ENCODE measurements around the gene NMUR1. TPM values are rescaled to one million over a fixed set of nuclear protein-coding genes. Genes with fewer than 3 reads are reported as not detected.
A peak's percentile ranks its signal among the peaks of the same experiment; 100 is the strongest.

The NMUR1 gene
- polyA plus RNA-seq, 2 of the 4 experiments (the other 2 are of a cell fraction), result not detected

DNA sequence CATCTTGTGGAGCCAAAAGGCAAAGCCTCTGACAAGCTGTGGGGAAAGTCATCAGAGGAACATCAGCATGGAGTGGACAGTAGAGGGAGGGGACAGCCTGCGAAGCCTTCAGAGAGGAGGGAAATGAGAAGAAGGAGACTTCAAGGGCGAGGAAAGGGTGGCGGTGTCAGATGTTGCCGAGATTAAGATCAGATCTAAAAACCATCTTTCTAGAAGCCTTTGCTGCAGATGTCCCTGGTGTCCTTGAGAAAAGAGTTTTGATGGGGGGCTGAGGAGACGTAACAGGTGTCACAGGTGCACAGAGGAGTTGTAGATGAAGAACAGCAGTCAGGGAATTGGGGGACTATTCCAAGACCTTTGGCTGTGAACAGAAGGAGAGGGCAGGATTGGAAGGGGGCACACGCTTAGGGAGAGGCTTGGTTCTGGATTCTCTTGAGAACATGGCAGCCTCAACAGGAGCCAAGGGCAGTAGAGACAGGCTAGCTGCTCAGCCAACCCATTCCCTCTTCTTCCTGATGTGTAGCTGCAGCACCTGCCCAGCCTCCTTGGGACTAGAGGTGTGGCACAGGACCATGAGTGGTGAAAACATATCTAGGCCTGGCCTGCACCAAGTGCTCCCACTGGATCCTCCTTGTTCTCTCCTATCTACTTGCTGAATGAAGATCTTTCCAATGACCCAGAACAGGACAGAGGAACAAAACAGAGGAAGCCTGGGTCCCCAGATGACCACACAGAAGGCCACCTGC lies 43.2 kb downstream of the NMUR1 start:
- TF ChIP-seq CTCF (IDR thresholded peaks at IDR 0.05), result no peak
- no peak for TF ChIP-seq CHD4 (IDR thresholded peaks at IDR 0.05; ENCODE audit: borderline replicate concordance)
- TF ChIP-seq KDM5A (IDR thresholded peaks at IDR 0.05), result no peak
- TF ChIP-seq JUNB (IDR thresholded peaks at IDR 0.05), result no peak
- TF ChIP-seq, protein P1, sequence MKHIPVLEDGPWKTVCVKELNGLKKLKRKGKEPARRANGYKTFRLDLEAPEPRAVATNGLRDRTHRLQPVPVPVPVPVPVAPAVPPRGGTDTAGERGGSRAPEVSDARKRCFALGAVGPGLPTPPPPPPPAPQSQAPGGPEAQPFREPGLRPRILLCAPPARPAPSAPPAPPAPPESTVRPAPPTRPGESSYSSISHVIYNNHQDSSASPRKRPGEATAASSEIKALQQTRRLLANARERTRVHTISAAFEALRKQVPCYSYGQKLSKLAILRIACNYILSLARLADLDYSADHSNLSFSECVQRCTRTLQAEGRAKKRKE (CRISPR knock-in tag; IDR thresholded peaks at IDR 0.05; ENCODE audit: low read depth), result no peak
- TF ChIP-seq FOSB (CRISPR knock-in tag; IDR thresholded peaks at IDR 0.05), result no peak
- TF ChIP-seq BCL3 (IDR thresholded peaks at IDR 0.05), result no peak
- no peak for TF ChIP-seq FOXS1 (CRISPR knock-in tag; IDR thresholded peaks at IDR 0.05)
- TF ChIP-seq MAZ (IDR thresholded peaks at IDR 0.05; ENCODE audit: borderline replicate concordance, low read depth, low read length), result no peak
- no peak for TF ChIP-seq PHF8 (IDR thresholded peaks at IDR 0.05; ENCODE audit: borderline replicate concordance, low read depth)
- no peak for TF ChIP-seq RCOR1 (IDR thresholded peaks at IDR 0.05; ENCODE audit: low read depth, low read length)
- no peak for TF ChIP-seq JUN (IDR thresholded peaks at IDR 0.05)
- TF ChIP-seq TFCP2L1 (CRISPR knock-in tag; IDR thresholded peaks at IDR 0.05), result no peak
- no peak for TF ChIP-seq CBX8 (IDR thresholded peaks at IDR 0.05)
- DNase-seq (ENCODE audit: low read depth in 1 of 2, low spot score in 1 of 2) (no peak), ATAC-seq (no peak), FAIRE-seq (no peak)
- POLR2A ChIA-PET, result no interaction called here
- Histone ChIP-seq H3K4me1 (peaks cover 4% of the 10 kb centered on the region; the same call in 1 of the 3 replicates), H3K4me3 (no peak overlapping the region), H3K4me2 (no peak overlapping the region), H3K9me3 (no peaks in the 10 kb centered on the region), H3K27ac (no peak overlapping the region)
- CTCF ChIA-PET, result interaction anchor here (0.6 to 1.6 kb wide), 4 partner anchors 9 to 77 kb away, joined by 3 to 6 read pairs (median 4); no protein-coding TSS in a partner anchor
- 81% methylated on average over 6 of the region's 6 CpGs for WGBS (ENCODE audit: missing lambda C conversion rate)

GRCh38 chr2:231483398-231484329 lies 46.6 kb downstream of the NMUR1 start:
- FAIRE-seq (no peak), DNase-seq (ENCODE audit: low read depth in 1 of 2, low spot score in 1 of 2) (no peak), ATAC-seq (no peak; a peak in 2 of 6 replicates)
- peak overlapping the region; percentile 80; the same call in 2 of the 3 replicates for H3K4me2 ChIP-seq
- ChIA-PET CTCF (interaction anchor here (0.7 to 8.8 kb wide), 31 partner anchors 7 to 287 kb away, joined by 3 to 115 read pairs (median 4); partner anchors contain the start of gene NCL), POLR2A (interaction anchor here (1.5 to 4.5 kb wide), 2 partner anchors 19 to 30 kb away, joined by 4 to 48 read pairs; partner anchors contain the start of gene NCL)
- peaks cover 4% of the 10 kb centered on the region; the same call in 1 of the 3 replicates for H3K4me1 ChIP-seq
- no peaks in the 10 kb centered on the region for H3K9me3 ChIP-seq
- 92% methylated on average over 42 of the region's 65 CpGs for WGBS (ENCODE audit: missing lambda C conversion rate)
- TF ChIP-seq CHD4 (IDR thresholded peaks at IDR 0.05; ENCODE audit: borderline replicate concordance) (no peak), KDM1A (IDR thresholded peaks at IDR 0.05; ENCODE audit: low read depth) (no peak), KDM5A (IDR thresholded peaks at IDR 0.05) (no peak), REST (IDR thresholded peaks at IDR 0.05) (no peak), HOXB5 (CRISPR knock-in tag; IDR thresholded peaks at IDR 0.05) (no peak), MAX (IDR thresholded peaks at IDR 0.05) (no peak), ZC3H11A (IDR thresholded peaks at IDR 0.05) (no peak), RFX5 (IDR thresholded peaks at IDR 0.05) (no peak), MYC (IDR thresholded peaks at IDR 0.05; ENCODE audit: borderline replicate concordance, low read length) (no peak), GATA3 (IDR thresholded peaks at IDR 0.05; ENCODE audit: borderline replicate concordance) (no peak), HDAC2 (IDR thresholded peaks at IDR 0.05) (no peak), JUNB (IDR thresholded peaks at IDR 0.05) (no peak), POLR2A (IDR thresholded peaks at IDR 0.05; ENCODE audit: low read length) (no peak), FOSB (CRISPR knock-in tag; IDR thresholded peaks at IDR 0.05) (no peak), USF2 (IDR thresholded peaks at IDR 0.05) (no peak), EHF (CRISPR knock-in tag; IDR thresholded peaks at IDR 0.05) (no peak)
- H3K27ac ChIP-seq, result peak overlapping the region; percentile 70 to 96; a peak in 5 of 6 replicates
- H3K4me3 ChIP-seq, result no peak overlapping the region

All from A549 (cell line).